HG02973 (cell line): ENCODE data around the gene SMIM23.

ENCODE experiments used
- ATAC-seq: cut with Tn5 transposase; IDR thresholded peaks from one replicate; pipeline ENCODE4 v1.9.1; 2021; ENCODE audit warnings: moderate library complexity; ENCODE audit not compliant: unreplicated experiment

Gene SMIM23

DNA sequence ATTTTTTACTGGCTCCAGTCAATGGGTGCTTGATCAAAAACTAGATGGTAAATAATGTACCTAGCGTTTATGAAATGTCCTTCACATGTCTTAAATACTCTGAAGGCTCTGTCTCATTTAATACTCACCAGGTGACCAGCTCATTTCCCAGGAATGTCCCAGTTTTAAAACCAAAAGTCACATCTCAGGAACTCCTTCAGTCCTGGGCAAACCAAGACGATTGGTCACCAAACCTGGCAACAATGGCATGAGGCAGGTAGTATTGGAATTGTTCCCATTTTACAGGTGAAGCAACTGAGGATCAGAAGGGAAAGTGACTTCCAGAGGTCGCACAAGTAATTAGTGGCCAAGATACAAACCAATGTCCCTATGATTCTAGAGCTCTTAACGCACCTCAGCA is 27.7 kb downstream of the SMIM23 start:
- ATAC-seq, result no peak

DNA sequence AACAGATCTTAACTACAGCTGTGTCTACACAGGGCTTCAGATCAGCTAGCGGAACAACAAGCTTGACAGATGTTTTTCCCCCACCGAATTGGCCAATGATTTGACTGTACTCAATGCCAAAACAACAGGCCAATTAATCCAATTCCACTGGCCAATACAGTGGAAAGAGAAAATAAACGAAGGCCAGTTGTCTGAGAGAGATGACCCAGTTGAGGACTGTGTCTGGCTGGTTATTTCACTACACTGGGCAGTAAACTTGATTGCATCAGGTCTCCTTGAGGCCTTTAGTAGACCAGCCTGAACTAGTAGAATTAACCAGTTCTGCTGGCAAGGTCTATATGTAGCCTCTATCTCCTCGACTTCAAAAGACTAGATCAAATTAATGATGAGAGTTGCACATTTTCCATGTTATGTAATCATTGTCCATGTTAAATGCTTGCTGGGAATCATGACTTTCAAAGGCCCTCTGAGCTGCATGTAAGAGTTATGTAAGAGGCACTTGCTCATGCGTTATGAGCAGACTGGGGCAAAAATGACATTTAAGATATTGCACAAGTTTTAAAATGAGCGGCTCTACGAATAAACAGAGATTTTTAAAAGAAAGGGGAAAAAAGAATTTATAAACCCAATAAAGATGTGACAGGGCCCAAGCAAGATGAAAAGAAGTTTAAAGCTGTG is 28.3 kb downstream of the SMIM23 start:
- no peak for ATAC-seq

DNA sequence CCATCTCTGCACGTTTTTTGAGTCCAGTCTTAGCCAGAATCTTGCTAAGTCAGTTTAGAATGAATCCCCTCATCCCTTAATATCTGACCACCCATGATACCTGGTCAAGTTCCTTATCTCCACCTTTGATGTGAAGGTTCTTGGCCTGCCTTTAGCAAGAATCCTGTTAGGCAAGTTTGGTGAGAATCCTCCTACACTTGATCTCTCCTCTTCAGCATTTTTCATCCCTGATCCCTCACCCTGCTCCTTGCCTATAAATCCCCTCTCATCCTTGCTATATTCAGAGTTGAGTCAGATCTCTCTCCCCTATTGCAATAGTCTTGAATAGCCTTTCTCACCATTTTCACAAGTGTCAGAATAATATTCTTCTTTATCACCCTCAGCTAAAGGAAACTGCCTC is 31.0 kb downstream of the SMIM23 start:
- no peak for ATAC-seq

DNA sequence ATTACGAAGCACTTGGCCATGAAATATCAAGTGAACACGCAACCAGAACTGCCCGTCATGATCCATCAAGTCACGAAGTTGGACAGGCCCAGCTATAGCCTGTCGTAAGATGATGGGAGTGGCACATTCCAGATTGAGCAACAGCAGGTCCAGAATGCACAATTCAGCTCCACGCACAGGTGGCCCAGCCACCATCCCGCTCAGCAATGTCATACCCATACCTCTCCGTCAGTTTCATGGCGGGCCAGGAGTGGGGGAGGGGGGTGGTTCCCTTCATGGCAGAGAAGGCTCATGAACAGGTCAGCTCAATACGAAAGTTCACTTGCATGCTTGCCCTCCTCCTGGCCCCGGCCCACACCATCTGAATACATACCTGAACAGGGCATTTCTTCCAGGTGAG is 34.9 kb downstream of the SMIM23 start:
- ATAC-seq, result no peak

DNA sequence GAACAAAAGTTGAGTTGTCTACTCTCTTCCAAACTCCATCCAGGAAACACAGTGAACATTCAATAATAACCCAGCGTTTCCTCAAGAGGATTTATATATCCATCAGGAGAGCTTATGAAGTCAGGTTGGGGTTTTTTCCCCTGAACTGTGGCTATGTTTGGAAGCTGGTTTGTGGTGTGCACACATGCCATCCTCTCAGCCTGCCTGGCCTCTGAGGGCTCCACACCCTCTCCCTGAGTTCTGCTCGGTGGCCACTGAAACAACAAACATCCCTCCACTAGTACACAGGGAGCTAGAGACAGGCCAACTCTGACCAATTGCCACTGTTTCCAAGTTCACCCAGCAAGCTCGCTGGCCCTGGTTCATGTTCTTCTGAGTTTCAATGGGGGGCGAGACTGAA is 35.7 kb downstream of the SMIM23 start:
- no peak for ATAC-seq

DNA sequence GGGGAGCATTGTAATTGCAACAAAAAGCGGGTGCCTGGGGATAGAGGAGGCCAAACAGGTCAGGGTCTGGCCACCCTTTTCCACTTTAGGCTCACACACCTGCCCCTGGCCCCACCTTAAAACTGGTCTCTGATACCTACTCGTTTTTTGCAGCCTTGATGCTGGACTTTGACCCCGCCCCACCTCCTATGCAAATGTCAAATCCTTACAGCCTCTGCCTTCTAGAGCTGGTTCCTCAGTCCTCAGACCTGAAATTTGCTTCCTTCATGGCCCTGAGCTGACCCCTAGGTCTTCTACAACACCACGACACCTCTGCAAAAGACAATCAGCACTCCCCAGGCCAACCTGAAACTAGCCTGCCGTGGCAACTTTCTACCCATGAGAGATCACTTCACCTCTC is 37.7 kb downstream of the SMIM23 start:
- ATAC-seq, result no peak

DNA sequence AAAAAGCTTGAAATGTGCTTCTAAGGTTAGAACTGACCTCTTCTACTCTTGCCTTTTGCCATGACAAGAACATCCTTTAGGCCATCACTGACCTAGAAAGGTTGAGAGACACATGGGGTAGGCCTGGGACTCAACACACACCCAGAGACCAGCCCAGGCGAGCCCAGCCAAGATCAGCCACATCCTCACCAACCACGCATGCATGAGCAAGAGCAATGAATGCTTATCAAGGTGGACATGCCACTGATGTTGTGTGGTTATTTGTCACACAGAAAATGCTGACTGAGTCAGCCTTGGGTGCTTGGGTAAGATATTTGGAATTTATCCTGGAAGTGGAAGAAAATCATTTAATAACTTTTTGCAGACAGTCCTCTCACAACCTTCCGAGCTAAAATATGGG is 39.4 kb downstream of the SMIM23 start:
- ATAC-seq, result no peak

DNA sequence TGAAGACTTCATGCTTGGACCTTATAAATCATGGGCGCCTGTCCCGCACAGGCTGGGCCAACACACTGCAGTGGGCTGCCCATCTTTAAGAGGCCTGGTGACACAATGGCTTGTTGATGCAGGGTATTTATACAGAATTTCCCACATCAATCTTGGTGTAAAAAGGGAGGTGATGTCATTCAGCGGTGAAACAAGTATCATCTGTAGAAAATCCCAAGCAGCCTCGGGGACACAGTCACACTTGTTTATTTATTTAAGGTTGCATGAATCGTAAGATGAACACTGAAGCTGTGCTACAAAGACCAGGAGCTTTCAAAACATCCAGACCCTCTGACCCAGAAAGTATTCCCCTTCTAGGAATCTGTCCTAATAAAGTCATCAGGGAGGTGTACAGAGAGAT is 40.5 kb downstream of the SMIM23 start:
- no peak for ATAC-seq

DNA sequence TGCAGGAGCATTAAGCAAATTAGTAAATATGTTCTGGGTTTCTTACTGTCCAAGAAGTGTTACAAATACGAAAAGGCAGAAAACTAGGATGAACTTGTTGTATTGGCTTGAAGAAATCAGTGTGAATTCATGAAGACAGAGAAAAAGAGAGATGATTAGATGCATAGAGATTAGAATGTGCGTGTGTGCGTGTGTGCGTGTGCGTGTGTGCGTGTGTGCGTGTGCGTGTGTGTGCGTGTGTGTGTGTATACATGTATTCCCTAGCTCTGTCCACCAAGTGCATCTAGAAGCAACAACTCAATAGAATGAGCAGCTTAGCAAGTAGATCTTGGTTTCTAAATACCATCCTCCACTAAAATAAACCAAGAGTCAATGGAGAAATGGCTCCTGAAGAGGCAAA is 41.5 kb downstream of the SMIM23 start:
- no peak for ATAC-seq

DNA sequence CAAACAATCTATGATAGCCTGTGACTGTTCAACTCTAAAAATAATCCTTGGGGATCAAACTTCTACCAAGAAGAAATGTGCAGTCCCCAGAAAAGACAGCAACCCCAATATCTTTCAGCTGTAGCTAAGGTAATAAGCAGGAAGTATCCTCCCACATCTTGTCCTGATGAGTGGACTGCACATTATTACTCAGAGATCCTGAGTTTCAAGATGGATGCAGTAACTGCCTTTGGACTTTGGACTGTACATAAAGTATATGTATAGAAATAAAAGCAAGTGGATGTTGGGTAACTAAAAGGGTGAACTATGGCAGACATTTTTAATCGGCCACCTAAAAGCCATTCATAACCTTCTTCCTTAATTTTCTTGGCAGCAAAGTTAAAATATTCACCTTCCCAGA is 45.1 kb downstream of the SMIM23 start:
- no peak for ATAC-seq

DNA sequence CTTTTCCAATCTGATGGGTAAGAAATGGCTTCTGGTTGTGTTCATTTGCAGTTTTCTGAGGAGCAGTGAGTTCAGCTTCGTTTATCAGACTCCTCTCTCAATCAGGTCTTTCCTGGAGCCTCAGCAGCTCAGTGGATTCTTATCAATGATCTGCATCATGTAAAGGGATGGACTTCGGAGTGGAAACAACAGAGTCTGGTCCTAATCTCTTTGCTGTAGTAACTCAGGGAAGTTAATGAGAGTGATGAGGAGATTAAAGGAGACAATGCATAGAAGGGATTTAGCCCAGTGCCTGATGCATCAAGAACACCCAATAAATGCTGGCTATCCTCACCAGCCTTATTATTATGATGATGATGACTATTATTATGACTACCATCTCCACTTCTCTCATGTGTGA is 47.2 kb downstream of the SMIM23 start:
- no peak for ATAC-seq

DNA sequence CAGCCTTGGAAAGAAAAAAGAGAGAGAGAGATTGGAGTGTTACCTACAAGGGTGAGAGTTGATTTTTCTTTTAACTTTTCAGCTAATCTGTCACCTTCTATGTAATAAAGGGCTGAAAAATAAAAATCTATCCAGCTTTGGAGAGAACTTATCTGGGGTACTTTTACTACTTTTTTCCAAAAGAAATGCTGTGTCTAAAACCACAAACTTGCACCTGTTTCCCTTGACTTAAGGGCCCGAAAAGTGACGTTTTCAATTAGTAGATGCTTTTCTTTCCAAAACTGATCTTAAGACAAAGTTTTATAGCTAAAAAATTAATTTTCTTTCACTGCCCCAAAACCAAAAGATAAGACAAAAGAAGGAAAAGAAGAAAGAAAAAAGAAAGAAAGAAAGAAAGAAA is 48.8 kb downstream of the SMIM23 start:
- no peak for ATAC-seq

DNA sequence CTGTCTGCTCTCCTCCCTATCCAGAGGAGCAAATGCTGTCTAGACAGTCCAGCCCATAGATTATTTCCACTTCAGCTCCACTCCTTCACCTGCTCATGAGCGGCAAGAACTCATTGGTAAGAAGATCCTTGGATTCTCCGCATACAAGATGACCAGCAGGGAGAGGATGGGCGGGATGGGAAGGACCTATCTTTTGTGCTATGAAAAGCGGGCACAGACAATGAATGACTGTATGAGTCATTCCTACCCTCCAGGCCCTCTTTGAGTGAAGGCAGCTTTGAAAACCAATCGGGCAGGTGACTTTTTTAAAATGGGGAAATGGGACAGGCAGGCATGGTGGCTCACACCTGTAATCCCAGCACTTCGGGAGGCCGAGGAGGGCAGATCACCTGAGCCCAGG is 49.4 kb downstream of the SMIM23 start:
- ATAC-seq, result no peak

DNA sequence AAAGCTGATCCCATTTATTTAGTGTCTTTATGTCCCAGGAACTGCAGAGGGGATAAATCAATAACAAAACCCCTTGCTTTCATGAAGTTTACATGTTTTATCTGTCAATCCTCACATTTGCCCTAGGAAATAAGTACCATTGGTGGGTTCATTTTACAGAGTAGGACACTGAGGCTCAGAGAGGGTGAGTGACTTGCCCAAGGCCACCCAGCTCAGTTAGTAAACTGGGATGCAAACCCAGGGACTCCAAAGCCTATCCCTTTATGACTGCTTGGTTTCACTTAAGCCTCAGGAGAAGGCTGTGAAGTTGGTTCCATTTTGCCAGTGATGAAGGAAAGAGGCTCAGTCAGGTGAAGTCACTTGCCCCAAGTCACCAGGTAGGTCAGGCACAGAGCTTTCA is 51.9 kb downstream of the SMIM23 start:
- ATAC-seq, result no peak

DNA sequence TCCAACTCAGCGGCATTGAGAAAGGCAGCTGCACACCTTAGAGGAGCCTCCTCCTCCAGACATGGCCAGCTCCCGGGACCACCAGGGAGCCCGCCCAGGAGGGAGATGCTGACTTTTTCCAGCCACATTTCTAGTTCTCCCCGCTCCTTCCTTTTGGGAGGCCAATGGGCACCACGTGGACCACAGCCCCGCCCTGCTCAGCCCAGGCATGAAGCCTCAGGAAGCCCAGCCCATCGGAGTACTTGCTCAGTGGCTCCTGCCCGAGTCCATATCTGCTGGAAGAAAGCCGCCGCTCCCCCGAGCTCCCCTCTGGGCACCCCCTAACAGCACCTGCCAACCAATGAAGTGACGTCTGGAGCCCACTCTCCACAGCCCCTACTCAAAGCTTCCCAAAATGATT is 52.4 kb downstream of the SMIM23 start:
- ATAC-seq, result no peak

DNA sequence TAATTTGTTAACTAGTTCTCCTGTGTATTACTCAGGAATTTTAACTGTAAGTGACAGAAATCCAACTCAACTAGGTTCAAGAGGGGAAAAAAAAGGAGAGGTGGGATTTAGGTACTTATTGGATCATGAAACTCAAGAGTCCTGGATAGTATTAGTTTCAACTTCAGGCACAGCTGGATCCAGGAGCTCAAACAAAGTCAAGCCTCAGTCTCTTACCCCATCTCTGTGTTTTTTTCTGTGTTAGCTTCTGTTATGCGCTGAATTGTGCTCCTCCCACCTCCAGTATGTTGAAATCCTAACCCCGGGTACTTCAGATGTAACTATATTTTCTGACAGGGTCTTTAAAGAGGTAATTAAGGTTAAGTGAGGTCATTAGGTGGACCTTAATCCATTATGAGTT is 53.5 kb downstream of the SMIM23 start:
- ATAC-seq, result no peak

DNA sequence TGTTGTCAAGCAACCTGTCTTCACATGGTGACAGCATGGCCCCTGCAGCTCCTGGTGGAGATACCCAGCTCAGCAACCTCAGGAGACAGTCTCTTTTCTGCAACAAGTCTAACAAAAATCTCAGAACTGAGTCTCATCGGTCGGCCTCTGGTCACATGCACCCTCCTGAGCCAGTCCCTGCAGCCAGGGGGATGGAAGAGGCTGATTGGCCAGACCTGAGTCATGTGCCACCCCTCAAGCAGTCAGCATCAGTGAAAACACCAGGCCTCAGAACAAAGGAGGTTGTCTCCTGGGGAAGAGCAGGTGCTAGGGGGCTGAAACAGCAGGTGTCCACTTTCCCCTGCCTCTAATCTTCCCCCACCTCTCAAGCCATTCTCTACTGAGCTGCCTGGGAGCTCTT is 54.4 kb downstream of the SMIM23 start:
- no peak for ATAC-seq
